ENCODE data around the gene ANKMY1. TPM values are rescaled to one million over a fixed set of nuclear protein-coding genes. Genes with fewer than 3 reads are reported as not detected.

Gene ANKMY1
- total and polyA plus RNA-seq, 12 donors: 1.9 to 15.6 (median 5.3) TPM

DNA sequence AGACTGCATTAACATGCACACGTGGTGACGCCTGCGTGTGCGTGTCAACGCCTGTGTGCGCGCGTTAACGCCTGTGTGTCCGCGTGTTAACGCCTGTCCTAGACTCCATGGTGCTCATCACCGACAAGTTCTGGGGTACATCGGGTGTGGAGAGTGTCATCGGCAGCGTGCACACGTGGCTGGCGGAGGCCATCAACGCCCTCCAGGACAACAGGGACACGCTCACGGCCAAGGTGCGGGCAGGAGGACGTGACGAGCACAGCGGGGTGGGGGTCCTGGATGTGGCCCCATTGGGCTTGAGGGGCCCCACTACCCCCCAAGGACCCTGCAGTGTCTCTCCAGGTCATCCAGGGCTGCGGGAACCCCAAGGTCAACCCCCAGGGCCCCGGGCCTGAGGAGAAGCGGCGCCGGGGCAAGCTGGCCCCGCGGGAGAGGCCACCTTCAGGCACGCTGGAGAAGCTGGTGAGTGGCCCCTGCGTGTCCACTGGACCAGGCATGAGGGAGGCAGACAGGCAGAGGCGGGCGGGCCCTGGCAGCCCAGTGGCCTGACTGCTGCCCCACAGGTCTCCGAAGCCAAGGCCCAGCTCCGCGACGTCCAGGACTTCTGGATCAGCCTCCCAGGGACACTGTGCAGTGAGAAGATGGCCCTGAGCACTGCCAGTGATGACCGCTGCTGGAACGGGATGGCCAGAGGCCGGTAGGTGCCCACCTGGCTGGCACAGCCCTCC, 93.1 kb downstream of the ANKMY1 start:
- H3K9me3 ChIP-seq: no peaks in the 10 kb centered on the region
- H3K27ac ChIP-seq: peak overlapping the region in 1 of 10 donors; percentile 70
- 91 to 94% methylated on average over 42 to 43 of the region's 43 CpGs for WGBS, 2 donors
- DNase-seq (peak; percentile 2 to 8), ATAC-seq (no peak)
- H3K27me3 ChIP-seq: no peaks in the 10 kb centered on the region
- TF ChIP-seq, protein P1, sequence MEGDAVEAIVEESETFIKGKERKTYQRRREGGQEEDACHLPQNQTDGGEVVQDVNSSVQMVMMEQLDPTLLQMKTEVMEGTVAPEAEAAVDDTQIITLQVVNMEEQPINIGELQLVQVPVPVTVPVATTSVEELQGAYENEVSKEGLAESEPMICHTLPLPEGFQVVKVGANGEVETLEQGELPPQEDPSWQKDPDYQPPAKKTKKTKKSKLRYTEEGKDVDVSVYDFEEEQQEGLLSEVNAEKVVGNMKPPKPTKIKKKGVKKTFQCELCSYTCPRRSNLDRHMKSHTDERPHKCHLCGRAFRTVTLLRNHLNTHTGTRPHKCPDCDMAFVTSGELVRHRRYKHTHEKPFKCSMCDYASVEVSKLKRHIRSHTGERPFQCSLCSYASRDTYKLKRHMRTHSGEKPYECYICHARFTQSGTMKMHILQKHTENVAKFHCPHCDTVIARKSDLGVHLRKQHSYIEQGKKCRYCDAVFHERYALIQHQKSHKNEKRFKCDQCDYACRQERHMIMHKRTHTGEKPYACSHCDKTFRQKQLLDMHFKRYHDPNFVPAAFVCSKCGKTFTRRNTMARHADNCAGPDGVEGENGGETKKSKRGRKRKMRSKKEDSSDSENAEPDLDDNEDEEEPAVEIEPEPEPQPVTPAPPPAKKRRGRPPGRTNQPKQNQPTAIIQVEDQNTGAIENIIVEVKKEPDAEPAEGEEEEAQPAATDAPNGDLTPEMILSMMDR (IDR thresholded peaks at IDR 0.05): no peak
- H3K36me3 ChIP-seq: peaks cover 0 to 36% (median 9%) of the 10 kb centered on the region in 9 donors
- intact Hi-C loops (cut with DNase I): no loop called here
- no peak overlapping the region for H3K4me3 ChIP-seq
- peaks cover 0 to 16% (median 10%) of the 10 kb centered on the region in 9 donors for H3K4me1 ChIP-seq

GRCh38 chr2:240463866-240464481, 93.8 kb downstream of the ANKMY1 start:
- intact Hi-C loops (cut with DNase I): no loop called here
- peak; percentile 1 to 5 for DNase-seq
- no peak overlapping the region for H3K4me3 ChIP-seq
- no peak for ATAC-seq
- no peak overlapping the region for H3K27ac ChIP-seq
- no peaks in the 10 kb centered on the region for H3K27me3 ChIP-seq
- TF ChIP-seq, protein P1 (IDR thresholded peaks at IDR 0.05): no peak
- H3K36me3 ChIP-seq: peaks cover 0 to 36% (median 9%) of the 10 kb centered on the region in 9 donors
- 94 to 97% methylated on average over 21 of the region's 21 CpGs for WGBS, 2 donors
- no peaks in the 10 kb centered on the region for H3K9me3 ChIP-seq
- H3K4me1 ChIP-seq: peaks cover 0 to 16% (median 10%) of the 10 kb centered on the region in 9 donors

- Histone ChIP-seq H3K4me1 (peaks cover 0 to 19% (median 10%) of the 10 kb centered on the region in 9 donors), H3K27ac (no peak overlapping the region), H3K9me3 (no peaks in the 10 kb centered on the region), H3K36me3 (peaks cover 0 to 36% (median 9%) of the 10 kb centered on the region in 9 donors), H3K27me3 (no peaks in the 10 kb centered on the region), H3K4me3 (no peak overlapping the region)
- 88 to 91% methylated on average over 22 of the region's 22 CpGs for WGBS, 2 donors
- ATAC-seq: no peak
- peak; percentile 2 to 10 for DNase-seq
- intact Hi-C loops (cut with DNase I): no loop called here
- TF ChIP-seq, protein P1 (IDR thresholded peaks at IDR 0.05): no peak
Observed at GRCh38 chr2:240463274-240463865, 94.4 kb downstream of the ANKMY1 start.

DNA sequence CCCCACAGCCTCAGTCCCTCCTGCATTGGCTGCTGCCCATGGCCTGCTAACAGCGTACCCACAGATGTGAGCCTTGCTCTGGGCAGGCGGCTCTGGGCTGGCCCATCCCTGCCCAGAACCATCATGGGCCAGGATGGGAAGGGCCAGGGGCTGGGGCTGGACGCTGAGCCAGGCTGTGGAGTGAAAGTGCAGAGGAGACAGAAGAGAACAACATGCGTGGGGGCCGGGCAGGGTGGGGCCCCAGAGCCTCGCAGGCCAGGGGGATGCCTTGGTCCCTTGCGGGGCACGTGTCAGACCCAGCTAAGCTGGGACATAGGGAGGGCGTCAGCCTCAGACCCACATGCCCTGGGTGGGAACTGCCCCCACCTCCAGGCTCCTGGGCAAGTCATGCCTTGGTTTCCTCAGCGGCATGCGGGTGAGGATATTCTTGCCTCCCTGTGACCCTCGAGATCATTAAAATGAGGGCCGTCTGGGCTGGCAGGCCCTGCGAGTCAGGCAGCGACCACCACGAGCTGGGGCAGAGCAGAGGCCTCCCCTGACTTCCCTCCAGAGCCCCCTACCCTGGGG, 95.0 kb downstream of the ANKMY1 start:
- Histone ChIP-seq H3K4me3 (no peak overlapping the region), H3K4me1 (peaks cover 0 to 25% (median 10%) of the 10 kb centered on the region in 9 donors), H3K27me3 (no peaks in the 10 kb centered on the region), H3K36me3 (peaks cover 0 to 36% (median 9%) of the 10 kb centered on the region in 9 donors), H3K27ac (no peak overlapping the region), H3K9me3 (no peaks in the 10 kb centered on the region)
- intact Hi-C loops (cut with DNase I): no loop called here
- peak in 1 of 2 donors; percentile 4 for DNase-seq
- ATAC-seq: no peak
- 83 to 85% methylated on average over 16 of the region's 16 CpGs for WGBS, 2 donors
- TF ChIP-seq, protein P1 (IDR thresholded peaks at IDR 0.05): no peak
